K562 (cell line): ENCODE data around the gene HLCS. TPM values are rescaled to one million over a fixed set of nuclear protein-coding genes. Genes with fewer than 3 reads are reported as not detected.
A peak's percentile ranks its signal among the peaks of the same experiment; 100 is the strongest.

Source experiments
- CBFB ChIP-seq: sonication (generic); formaldehyde crosslinking; IDR thresholded peaks from 2 replicates; pipeline ENCODE4 v1.4.0; 2020; ENCODE audit warnings: mild to moderate bottlenecking, missing genetic modification reagents
- CEBPG ChIP-seq, 3 experiments: fragments of 200-800 bp in 1 of 3; sonication (Bioruptor generic) in 1 of 3; sonication (generic) in 1 of 3; formaldehyde crosslinking in 1 of 3; IDR thresholded peaks in 2 of 3; conservative IDR thresholded peaks in 1 of 3; 2 replicates each; pipeline versions ENCODE4 v1.6.1 to v1.8.0; 2016 to 2022; ENCODE audit warnings: missing compliant biosample characterization in 2 of 3, missing genetic modification characterization in 2 of 3, mild to moderate bottlenecking in 1 of 3, missing genetic modification reagents in 1 of 3
- IRF9 ChIP-seq: fragments of 450-650 bp; IDR thresholded peaks from 2 replicates; pipeline ENCODE4 v1.6.1; 2016; ENCODE audit warnings: missing biosample characterization, missing genetic modification characterization
- MECOM ChIP-seq: fragments of 250-450 bp; sonication (Bioruptor Pico); IDR thresholded peaks from 2 replicates; pipeline ENCODE4 v1.8.0; 2022; ENCODE audit warnings: inconsistent platforms
- NONO ChIP-seq, 2 experiments: fragments of 200-400 bp in 1 of 2; fragments of 450-650 bp in 1 of 2; formaldehyde crosslinking in 1 of 2; IDR thresholded peaks; 2 replicates each; pipeline ENCODE4 v1.6.1; 2017; ENCODE audit warnings: low read depth in 2 of 2, mild to moderate bottlenecking in 2 of 2, moderate library complexity in 2 of 2, low read length in 1 of 2
- REST ChIP-seq, 2 experiments: fragments of 450-650 bp; formaldehyde crosslinking in 1 of 2; IDR thresholded peaks; 2 replicates each; pipeline versions ENCODE4 v1.4.0 to v1.6.1; 2014 to 2020; ENCODE audit warnings: mild to moderate bottlenecking in 2 of 2, borderline replicate concordance in 1 of 2, low read depth in 1 of 2
- ZNF143 ChIP-seq: sonication (generic); formaldehyde crosslinking; IDR thresholded peaks from 2 replicates; pipeline ENCODE4 v1.9.0; 2022; ENCODE audit warnings: mild to moderate bottlenecking, missing genetic modification reagents
- ZNF146 ChIP-seq: IDR thresholded peaks from one replicate; pipeline ENCODE4 v1.6.1; 2018; ENCODE audit warnings: missing compliant biosample characterization; ENCODE audit not compliant: unreplicated experiment
- ZNF212 ChIP-seq: fragments of 450-650 bp; formaldehyde crosslinking; IDR thresholded peaks from 2 replicates; pipeline ENCODE4 v1.4.0; 2020; ENCODE audit warnings: mild to moderate bottlenecking
- ZNF263 ChIP-seq: sonication (generic); formaldehyde crosslinking; IDR thresholded peaks from 2 replicates; pipeline ENCODE4 v1.8.0; 2022; ENCODE audit warnings: mild to moderate bottlenecking, missing genetic modification reagents, borderline replicate concordance
- ZNF445 ChIP-seq: fragments of 250-450 bp; sonication (Bioruptor Pico); IDR thresholded peaks from 2 replicates; pipeline ENCODE4 v1.4.0; 2020; ENCODE audit warnings: low read depth, mild to moderate bottlenecking, moderate library complexity
- polyA plus RNA-seq, 8 experiments: library from polyadenylated mRNA; depleted of rRNA in 4 of 8; stranded (reverse) in 5 of 8; unstranded in 3 of 8; fragments of >200 nt; fragmentation: Nextera tagmentation in 2 of 8; fragmentation: Illumina TruSeq in 1 of 8; extraction: Ambion mirVana in 2 of 8; extraction: Trizol in 1 of 8; gene quantifications; 2 replicates each; pipeline versions ENCODE4 v1.2.1 to v1.2.3, GENCODE V29; 2011 to 2014; ENCODE audit warnings: inconsistent platforms in 1 of 8, missing spikeins in 1 of 8
- total RNA-seq, 7 experiments: library from RNA; depleted of rRNA in 6 of 7; stranded (reverse); fragments of >200 nt in 6 of 7; fragmentation: Illumina TruSeq in 2 of 7; extraction: Trizol in 2 of 7; gene quantifications; 2 replicates each; pipeline versions ENCODE4 v1.2.1 to v1.2.3, GENCODE V29; 2011 to 2021; ENCODE audit warnings: low replicate concordance in 1 of 7
- TF ChIP-seq, protein P1 (sequence below): sonication (generic); formaldehyde crosslinking; IDR thresholded peaks from 2 replicates; pipeline ENCODE4 v1.8.0; 2023; ENCODE audit warnings: missing genetic modification reagents, mild to moderate bottlenecking, borderline replicate concordance

Gene HLCS
- total and polyA plus RNA-seq, 9 of the 15 experiments (the other 6 are each of a cell fraction or from before 2014, with no cell fraction given): 3.0 to 21.5 (median 17.1) TPM

DNA sequence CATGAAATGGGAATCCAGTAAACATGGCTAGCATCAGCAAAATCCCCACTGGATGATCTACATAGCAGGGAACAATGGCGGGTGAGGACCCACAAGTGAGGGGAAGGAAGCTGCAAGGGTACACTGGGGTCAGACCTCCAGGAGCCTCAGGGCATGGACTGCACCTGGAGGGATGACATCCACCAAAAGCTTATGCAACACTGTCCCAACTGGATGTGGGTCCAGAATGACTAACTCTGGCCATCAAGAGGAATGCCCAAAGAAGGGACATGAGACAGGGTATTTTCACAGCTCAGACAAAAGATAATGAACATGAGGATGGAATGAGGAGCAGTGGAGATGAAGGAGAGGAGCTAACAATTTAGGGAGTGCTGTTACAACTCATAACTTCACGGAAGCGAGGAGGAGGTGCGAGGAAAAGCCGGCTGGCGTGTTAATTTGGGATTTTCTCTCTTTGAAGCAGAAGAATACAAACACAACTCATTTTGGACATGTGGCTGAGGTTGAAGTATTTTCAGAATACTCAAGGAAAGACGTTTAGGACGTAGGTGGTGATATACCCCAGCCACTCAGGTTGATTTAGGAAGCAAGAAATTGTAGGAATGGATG is 5.7 kb downstream of the HLCS start (continued):
- TF ChIP-seq CEBPG (CRISPR knock-in tag; IDR thresholded peaks at IDR 0.05) (no peak), CEBPG (tag; conservative IDR thresholded peaks at IDR 0.05 in 1 of 2, IDR thresholded peaks at IDR 0.05 in 1 of 2) (peak in 1 of 2 experiments; percentile 59; a peak in 2 of 4 replicates), IRF9 (tag) (no peak), ZNF445 (CRISPR knock-in tag) (no peak), ZNF143 (CRISPR knock-in tag) (no peak), ZNF212 (no peak), ZNF146 (CRISPR knock-in tag) (no peak), NONO (IDR thresholded peaks at IDR 0.05; ENCODE audit: low read depth in 2 of 2, low read length in 1 of 2) (no peak), MECOM (CRISPR knock-in tag) (no peak), ZNF263 (CRISPR knock-in tag) (no peak), REST (IDR thresholded peaks at IDR 0.05; ENCODE audit: borderline replicate concordance) (no peak), REST (CRISPR knock-in tag; IDR thresholded peaks at IDR 0.05; ENCODE audit: low read depth) (no peak), CBFB (CRISPR knock-in tag) (no peak)
- TF ChIP-seq, protein P1, sequence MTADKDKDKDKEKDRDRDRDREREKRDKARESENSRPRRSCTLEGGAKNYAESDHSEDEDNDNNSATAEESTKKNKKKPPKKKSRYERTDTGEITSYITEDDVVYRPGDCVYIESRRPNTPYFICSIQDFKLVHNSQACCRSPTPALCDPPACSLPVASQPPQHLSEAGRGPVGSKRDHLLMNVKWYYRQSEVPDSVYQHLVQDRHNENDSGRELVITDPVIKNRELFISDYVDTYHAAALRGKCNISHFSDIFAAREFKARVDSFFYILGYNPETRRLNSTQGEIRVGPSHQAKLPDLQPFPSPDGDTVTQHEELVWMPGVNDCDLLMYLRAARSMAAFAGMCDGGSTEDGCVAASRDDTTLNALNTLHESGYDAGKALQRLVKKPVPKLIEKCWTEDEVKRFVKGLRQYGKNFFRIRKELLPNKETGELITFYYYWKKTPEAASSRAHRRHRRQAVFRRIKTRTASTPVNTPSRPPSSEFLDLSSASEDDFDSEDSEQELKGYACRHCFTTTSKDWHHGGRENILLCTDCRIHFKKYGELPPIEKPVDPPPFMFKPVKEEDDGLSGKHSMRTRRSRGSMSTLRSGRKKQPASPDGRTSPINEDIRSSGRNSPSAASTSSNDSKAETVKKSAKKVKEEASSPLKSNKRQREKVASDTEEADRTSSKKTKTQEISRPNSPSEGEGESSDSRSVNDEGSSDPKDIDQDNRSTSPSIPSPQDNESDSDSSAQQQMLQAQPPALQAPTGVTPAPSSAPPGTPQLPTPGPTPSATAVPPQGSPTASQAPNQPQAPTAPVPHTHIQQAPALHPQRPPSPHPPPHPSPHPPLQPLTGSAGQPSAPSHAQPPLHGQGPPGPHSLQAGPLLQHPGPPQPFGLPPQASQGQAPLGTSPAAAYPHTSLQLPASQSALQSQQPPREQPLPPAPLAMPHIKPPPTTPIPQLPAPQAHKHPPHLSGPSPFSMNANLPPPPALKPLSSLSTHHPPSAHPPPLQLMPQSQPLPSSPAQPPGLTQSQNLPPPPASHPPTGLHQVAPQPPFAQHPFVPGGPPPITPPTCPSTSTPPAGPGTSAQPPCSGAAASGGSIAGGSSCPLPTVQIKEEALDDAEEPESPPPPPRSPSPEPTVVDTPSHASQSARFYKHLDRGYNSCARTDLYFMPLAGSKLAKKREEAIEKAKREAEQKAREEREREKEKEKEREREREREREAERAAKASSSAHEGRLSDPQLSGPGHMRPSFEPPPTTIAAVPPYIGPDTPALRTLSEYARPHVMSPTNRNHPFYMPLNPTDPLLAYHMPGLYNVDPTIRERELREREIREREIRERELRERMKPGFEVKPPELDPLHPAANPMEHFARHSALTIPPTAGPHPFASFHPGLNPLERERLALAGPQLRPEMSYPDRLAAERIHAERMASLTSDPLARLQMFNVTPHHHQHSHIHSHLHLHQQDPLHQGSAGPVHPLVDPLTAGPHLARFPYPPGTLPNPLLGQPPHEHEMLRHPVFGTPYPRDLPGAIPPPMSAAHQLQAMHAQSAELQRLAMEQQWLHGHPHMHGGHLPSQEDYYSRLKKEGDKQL (CRISPR knock-in tag): no peak
